ENCODE data around the gene MYO1H. TPM values are rescaled to one million over a fixed set of nuclear protein-coding genes. Genes with fewer than 3 reads are reported as not detected.

Gene MYO1H
- total and polyA plus RNA-seq, 2 experiments from 2014 or later: not detected

- TF ChIP-seq CTCF (conservative IDR thresholded peaks at IDR 0.05; ENCODE audit: low read depth in 2 of 2) (no peak), POLR2AphosphoS5 (IDR thresholded peaks at IDR 0.05; ENCODE audit: low read depth) (no peak), EZH2phosphoT487 (IDR thresholded peaks at IDR 0.05; ENCODE audit: unreplicated experiment) (no peak), ZNF114 (CRISPR knock-in tag; IDR thresholded peaks at IDR 0.05) (no peak), ZNF331 (CRISPR knock-in tag; IDR thresholded peaks at IDR 0.05; ENCODE audit: low read depth) (no peak), JUNB (IDR thresholded peaks at IDR 0.05; ENCODE audit: unreplicated experiment) (no peak), EZH2 (IDR thresholded peaks at IDR 0.05; ENCODE audit: low read depth, unreplicated experiment) (no peak)
Observed at GRCh38 chr12:109440851-109441490, 93.3 kb downstream of the MYO1H start (continued).

DNA sequence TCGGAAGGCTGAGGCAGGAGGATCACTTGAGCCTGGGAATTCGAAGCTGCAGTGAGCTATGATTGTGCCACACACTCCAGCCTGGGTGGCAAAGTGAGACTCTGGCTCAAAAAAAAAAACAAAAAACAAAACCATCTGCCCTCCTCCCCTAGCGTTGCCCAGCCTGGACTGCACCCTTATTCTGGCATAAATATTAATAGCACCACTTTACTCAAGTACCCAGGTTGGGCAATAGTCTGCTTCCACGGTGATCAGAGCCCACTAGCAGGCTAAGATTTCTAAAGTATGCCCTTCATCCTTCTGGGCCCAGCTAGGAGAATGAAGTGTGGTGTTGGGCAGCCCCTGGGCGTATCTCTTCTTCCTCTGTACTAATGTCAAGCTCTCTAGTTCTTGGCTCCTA, 96.1 kb downstream of the MYO1H start:
- Histone ChIP-seq H3K4me3 (no peak overlapping the region), H4K20me1 (replicated peaks; ENCODE audit: insufficient read depth) (no peaks in the 10 kb centered on the region; the same call in 1 of the 2 replicates), H2AFZ (no peak overlapping the region), H3K27ac (ENCODE audit: low read depth) (no peak overlapping the region), H3K36me3 (ENCODE audit: insufficient read depth) (peaks cover 4% of the 10 kb centered on the region; the same call in 1 of the 2 replicates), H3K9me2 (ENCODE audit: insufficient read depth) (no peaks in the 10 kb centered on the region), H3K4me2 (no peak overlapping the region), H3K4me1 (ENCODE audit: insufficient read depth) (no peaks in the 10 kb centered on the region), H3F3A (replicated peaks; ENCODE audit: low read depth) (no peaks in the 10 kb centered on the region), H3K27me3 (ENCODE audit: insufficient read depth) (no peaks in the 10 kb centered on the region), H3K79me2 (replicated peaks; ENCODE audit: insufficient read depth) (peaks cover 3% of the 10 kb centered on the region; the same call in 1 of the 2 replicates)
- DNase-seq (ENCODE audit: low spot score): no peak
- H3K4me3 Mint-ChIP-seq: no peak overlapping the region
- H3K4me1 Mint-ChIP-seq: peaks cover 8% of the 10 kb centered on the region; the same call in 2 of the 3 replicates
- no peak for ATAC-seq
- peaks cover 12% of the 10 kb centered on the region; the same call in 2 of the 3 replicates for H3K36me3 Mint-ChIP-seq (ENCODE audit: low read depth)
- H3K9me3 Mint-ChIP-seq: no peaks in the 10 kb centered on the region
- H3K27me3 Mint-ChIP-seq (ENCODE audit: insufficient read depth, low read depth, poor library complexity): peaks cover 2% of the 10 kb centered on the region
- no peak overlapping the region for H3K27ac Mint-ChIP-seq
- TF ChIP-seq CTCF (conservative IDR thresholded peaks at IDR 0.05; ENCODE audit: low read depth in 2 of 2): no peak
- TF ChIP-seq EZH2 (IDR thresholded peaks at IDR 0.05; ENCODE audit: low read depth, unreplicated experiment): no peak
- no peak for TF ChIP-seq CREB1 (CRISPR knock-in tag; IDR thresholded peaks at IDR 0.05; ENCODE audit: low read depth)
- no peak for TF ChIP-seq JUNB (IDR thresholded peaks at IDR 0.05; ENCODE audit: unreplicated experiment)
- TF ChIP-seq NANOG (IDR thresholded peaks at IDR 0.05; ENCODE audit: borderline replicate concordance): no peak
- TF ChIP-seq ETS1 (IDR thresholded peaks at IDR 0.05): no peak
- TF ChIP-seq REST (IDR thresholded peaks at IDR 0.05; ENCODE audit: unreplicated experiment): no peak

Data from GM23338 (cell line).